Testis (tissue), 3 donors: ENCODE data around the gene MEN1. TPM values are rescaled to one million over a fixed set of nuclear protein-coding genes. Genes with fewer than 3 reads are reported as not detected.
"Not testable (repeated sequence)": the region's sequence is repeated elsewhere in the genome, so short reads cannot be mapped to it uniquely, and the experiment has no call there.

Experiments
- DNase-seq: peaks from one replicate; pipeline ENCODE4 v3.0.0-alpha.2; 2019
- H3K27ac ChIP-seq, 2 donors: fragments of 200-600 bp; sonication (generic); one replicate each; pipeline ENCODE4 v1.5.1; 2019
- H3K27me3 ChIP-seq: fragments of 200-600 bp; sonication (generic); one replicate; pipeline ENCODE4 v1.5.1; 2019
- H3K36me3 ChIP-seq: fragments of 200-600 bp; sonication (generic); one replicate; pipeline ENCODE4 v1.5.1; 2017; ENCODE audit warnings: low read depth; ENCODE audit errors: missing control alignments
- H3K4me1 ChIP-seq: fragments of 200-600 bp; sonication (generic); one replicate; pipeline ENCODE4 v1.5.1; 2019
- H3K4me3 ChIP-seq, 2 donors: fragments of 200-600 bp; sonication (generic); one replicate each; pipeline ENCODE4 v1.5.1; 2017 to 2019
- H3K9me3 ChIP-seq: fragments of 200-600 bp; sonication (generic); one replicate; pipeline ENCODE4 v1.5.1; 2017
- POLR2A ChIP-seq: fragments of 450-650 bp; IDR thresholded peaks from one replicate; pipeline ENCODE4 v1.6.1; 2017; ENCODE audit warnings: antibody characterized with exemption, mild to moderate bottlenecking, moderate library complexity
- WGBS, 2 donors: methylation state at CpG; one replicate each; pipeline ENCODE4 v1.1.5; 2018; 5-methylcytosine and 5-hydroxymethylcytosine counted together
- intact Hi-C: fragments of 100-400 bp; cut with DNase I; formaldehyde crosslinking; loops from one replicate; pipeline ENCODE4 v1.15.1; 2023; ENCODE audit warnings: low total_unique reads
- polyA plus RNA-seq: library from polyadenylated mRNA; stranded (reverse); fragments of 350-450 nt; fragmentation: Illumina TruSeq; extraction: RNeasy Lipid Tissue Mini Kit (QIAGEN cat#74804); gene quantifications from one replicate; pipeline ENCODE4 v1.2.3, GENCODE V29; 2014; ENCODE audit warnings: low read depth, low replicate concordance; ENCODE audit not compliant: insufficient read depth
- total RNA-seq, 2 donors: library from RNA; depleted of rRNA; stranded (reverse); fragments of >200 nt; gene quantifications; one replicate each; pipeline ENCODE4 v1.2.3, GENCODE V29; 2016
- TF ChIP-seq, protein P1 (sequence below), 3 experiments: fragments of 450-650 bp in 2 of 3; fragments of 200-600 bp in 1 of 3; sonication (generic) in 1 of 3; IDR thresholded peaks; one replicate each; pipeline ENCODE4 v1.5.1; 2016 to 2019; ENCODE audit warnings: antibody characterized with exemption in 3 of 3, mild to moderate bottlenecking in 2 of 3, moderate library complexity in 1 of 3

MEN1 gene
- total and polyA plus RNA-seq, 3 donors from 2014 or later, result 29.7 to 40.8 (median 36.7) TPM

DNA sequence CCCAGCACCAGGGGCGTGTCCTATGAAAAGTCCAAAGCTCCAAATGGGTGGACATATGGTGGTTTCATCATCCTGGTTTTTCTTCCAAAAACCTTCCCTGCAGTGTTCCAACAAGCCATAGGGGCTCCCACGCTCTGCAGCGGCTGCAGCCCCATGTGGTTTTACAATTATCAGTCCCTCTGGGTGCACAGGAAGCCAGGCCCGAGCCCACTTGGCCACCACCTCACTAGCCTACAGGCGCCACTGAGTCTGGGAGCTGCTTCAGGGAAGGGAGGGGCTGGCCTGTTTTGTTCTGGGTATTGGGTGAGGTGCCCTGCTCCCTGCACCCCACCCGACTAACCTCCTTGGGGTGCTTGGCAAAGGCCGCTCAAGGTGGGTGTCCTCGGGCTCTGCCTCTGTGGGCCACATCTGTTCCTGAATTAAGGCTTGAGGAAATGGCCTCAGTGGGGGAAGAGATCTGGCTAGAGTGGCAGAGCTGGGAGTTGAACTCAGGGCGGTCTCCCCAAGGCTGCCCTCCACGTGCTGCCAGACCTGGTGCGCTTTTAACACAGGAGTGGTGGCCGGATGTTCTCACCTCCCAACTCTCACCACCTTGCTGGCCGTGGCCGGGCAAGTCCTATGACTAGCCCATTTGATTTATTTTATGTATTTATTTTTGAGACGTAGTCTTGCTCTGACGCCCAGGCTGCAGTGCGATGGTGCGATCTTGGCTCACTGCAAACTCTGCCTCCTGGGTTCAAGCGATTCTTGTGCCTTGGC is 39.4 kb upstream of the MEN1 start:
- no peaks in the 10 kb centered on the region for H3K36me3 ChIP-seq
- DNase-seq, result no peak
- intact Hi-C loops, result loop anchor here (5.0 to 10.0 kb wide), 2 partner anchors 43 to 165 kb away; partner anchors contain the start of gene ARL2
- 87 to 90% methylated on average over 11 to 19 of the region's 19 CpGs for WGBS, 2 donors
- H3K27me3 ChIP-seq, result no peaks in the 10 kb centered on the region
- no peaks in the 10 kb centered on the region for H3K9me3 ChIP-seq
- no peak overlapping the region for H3K4me3 ChIP-seq
- TF ChIP-seq, protein P1, sequence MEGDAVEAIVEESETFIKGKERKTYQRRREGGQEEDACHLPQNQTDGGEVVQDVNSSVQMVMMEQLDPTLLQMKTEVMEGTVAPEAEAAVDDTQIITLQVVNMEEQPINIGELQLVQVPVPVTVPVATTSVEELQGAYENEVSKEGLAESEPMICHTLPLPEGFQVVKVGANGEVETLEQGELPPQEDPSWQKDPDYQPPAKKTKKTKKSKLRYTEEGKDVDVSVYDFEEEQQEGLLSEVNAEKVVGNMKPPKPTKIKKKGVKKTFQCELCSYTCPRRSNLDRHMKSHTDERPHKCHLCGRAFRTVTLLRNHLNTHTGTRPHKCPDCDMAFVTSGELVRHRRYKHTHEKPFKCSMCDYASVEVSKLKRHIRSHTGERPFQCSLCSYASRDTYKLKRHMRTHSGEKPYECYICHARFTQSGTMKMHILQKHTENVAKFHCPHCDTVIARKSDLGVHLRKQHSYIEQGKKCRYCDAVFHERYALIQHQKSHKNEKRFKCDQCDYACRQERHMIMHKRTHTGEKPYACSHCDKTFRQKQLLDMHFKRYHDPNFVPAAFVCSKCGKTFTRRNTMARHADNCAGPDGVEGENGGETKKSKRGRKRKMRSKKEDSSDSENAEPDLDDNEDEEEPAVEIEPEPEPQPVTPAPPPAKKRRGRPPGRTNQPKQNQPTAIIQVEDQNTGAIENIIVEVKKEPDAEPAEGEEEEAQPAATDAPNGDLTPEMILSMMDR (IDR thresholded peaks at IDR 0.05), result no peak
- no peak overlapping the region for H3K27ac ChIP-seq
- H3K4me1 ChIP-seq, result peaks cover 8% of the 10 kb centered on the region

DNA sequence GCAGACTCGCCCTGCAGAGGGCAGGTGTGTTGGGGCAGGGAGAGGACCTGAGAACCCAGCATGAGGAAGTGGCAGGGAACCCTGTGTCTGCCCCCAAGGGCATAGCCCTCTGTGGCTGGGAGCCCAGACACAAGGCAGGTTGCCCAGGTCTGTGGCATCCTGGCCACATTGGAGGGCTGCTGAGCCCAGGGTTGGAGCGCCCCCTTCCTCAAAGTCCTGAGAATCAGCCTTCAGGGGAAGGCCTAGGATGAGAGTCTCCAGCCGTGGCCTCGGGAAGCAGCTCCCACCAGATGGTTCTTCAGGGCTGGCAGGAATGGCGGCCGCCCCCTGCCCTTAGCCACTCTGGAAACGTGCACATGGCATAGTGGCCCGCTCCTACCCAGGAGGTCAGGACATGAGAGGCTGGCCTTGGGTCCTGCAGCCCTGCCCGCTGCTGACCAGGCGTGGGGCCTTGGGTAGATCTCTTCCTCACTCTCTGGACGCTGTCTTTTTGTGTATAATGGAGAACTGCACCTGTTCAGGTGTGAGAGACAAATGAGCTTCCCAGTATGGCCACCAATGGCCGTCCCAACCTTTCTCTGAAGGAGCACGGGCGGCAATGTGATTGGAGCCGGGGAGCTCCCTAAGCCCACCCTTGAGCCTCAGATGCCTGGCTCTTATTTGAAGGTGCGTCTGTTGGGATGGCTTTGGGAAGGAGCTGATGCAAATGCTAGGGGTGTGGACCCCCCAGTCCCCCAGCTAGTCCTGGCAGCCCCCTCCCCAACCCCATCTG is 38.7 kb upstream of the MEN1 start:
- 78 to 82% methylated on average over 2 to 13 of the region's 16 CpGs for WGBS, 2 donors
- DNase-seq, result no peak
- H3K27ac ChIP-seq, result no peak overlapping the region

DNA sequence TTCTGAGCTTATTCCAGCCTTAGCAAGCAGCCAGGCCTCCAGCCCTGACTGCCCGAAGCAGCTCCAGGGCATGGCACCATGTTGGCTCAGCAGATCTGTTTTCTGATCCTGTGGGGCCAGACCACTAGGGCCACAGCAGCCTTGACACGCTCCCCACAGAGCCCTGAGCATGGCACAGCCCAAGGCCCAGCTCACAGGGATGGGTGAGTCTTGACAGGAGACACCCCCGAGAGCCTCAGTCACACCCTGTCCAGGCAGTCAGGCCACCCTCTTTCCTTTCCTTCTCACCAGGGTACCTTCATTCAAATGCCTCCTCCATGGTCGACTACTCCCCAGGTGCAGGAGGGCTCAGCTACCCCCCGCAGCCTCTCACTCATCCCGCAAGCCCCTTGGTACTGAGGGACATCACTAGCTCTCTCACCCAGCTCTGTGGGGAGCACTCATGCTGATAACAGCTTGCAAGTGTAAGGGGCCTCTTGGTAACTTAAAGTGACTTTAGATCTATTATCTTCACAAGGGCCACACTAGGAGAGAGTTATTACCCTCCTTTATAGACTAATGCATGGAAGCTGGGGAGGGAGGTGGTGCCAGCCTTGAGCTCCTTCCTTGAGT is 38.0 kb upstream of the MEN1 start:
- Histone ChIP-seq H3K4me1 (peaks cover 6% of the 10 kb centered on the region), H3K27ac (no peak overlapping the region), H3K9me3 (no peaks in the 10 kb centered on the region), H3K4me3 (no peak overlapping the region), H3K36me3 (no peaks in the 10 kb centered on the region), H3K27me3 (no peaks in the 10 kb centered on the region)
- DNase-seq, result no peak
- 85% methylated on average over 4 to 6 of the region's 6 CpGs for WGBS, 2 donors
- TF ChIP-seq, protein P1 (IDR thresholded peaks at IDR 0.05), result no peak
- no peak for TF ChIP-seq POLR2A
- intact Hi-C loops, result loop anchor here (5.0 to 10.0 kb wide), 2 partner anchors 44 to 166 kb away; partner anchors contain the start of gene ARL2

More for the DNA sequence above, 38.7 kb upstream of the MEN1 start:
- Histone ChIP-seq H3K4me3 (no peak overlapping the region), H3K27me3 (no peaks in the 10 kb centered on the region), H3K36me3 (no peaks in the 10 kb centered on the region), H3K4me1 (peaks cover 6% of the 10 kb centered on the region), H3K9me3 (no peaks in the 10 kb centered on the region)
- TF ChIP-seq POLR2A, result no peak
- TF ChIP-seq, protein P1 (IDR thresholded peaks at IDR 0.05), result no peak
- intact Hi-C loops, result loop anchor here (5.0 to 10.0 kb wide), 2 partner anchors 43 to 166 kb away; partner anchors contain the start of gene ARL2

DNA sequence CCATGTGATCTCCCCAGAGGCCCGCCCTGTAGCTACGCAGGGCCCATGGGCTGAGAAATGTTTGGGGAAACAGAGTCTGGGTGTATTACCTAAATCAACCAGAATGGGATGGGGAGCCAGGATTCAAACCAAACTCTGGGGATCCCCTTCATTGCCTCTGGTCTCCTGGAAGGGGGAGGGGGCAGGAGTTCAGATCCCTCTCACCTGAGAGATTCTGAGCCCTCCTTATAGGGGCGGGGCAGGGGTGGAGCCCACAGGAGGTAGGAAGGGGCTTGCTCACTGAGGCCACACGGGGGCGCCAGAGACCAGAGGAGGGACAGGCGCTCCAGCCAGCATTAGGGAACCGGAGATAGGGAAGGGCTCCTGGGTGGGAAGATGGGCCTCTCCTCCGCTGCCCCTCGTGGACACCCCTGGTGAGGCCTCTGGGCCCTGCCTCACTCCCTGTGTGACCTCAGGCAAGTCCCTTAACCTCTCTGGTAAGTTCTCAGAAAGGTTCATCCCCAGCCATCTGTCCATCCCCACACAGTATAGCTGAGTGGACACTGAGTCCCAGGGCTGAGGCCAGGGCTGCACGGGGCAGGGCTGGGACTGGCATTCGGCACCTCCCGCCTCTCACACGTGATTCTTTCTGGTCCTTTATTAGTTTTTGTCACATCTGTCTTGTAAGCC is 36.8 kb upstream of the MEN1 start:
- no peaks in the 10 kb centered on the region for H3K27me3 ChIP-seq
- no peak overlapping the region for H3K4me3 ChIP-seq
- H3K27ac ChIP-seq, result no peak overlapping the region
- H3K36me3 ChIP-seq, result no peaks in the 10 kb centered on the region
- TF ChIP-seq, protein P1 (IDR thresholded peaks at IDR 0.05), result peak; percentile 94 to 98 (median 94)
- no peak for TF ChIP-seq POLR2A
- peaks cover 6% of the 10 kb centered on the region for H3K4me1 ChIP-seq
- intact Hi-C loops, result loop anchor here (5.0 to 10.0 kb wide), 2 partner anchors 45 to 168 kb away; partner anchors contain the start of gene ARL2
- WGBS, 2 donors, result 33 to 47% methylated on average over 8 to 13 of the region's 13 CpGs
- peak; percentile 92 for DNase-seq
- no peaks in the 10 kb centered on the region for H3K9me3 ChIP-seq

DNA sequence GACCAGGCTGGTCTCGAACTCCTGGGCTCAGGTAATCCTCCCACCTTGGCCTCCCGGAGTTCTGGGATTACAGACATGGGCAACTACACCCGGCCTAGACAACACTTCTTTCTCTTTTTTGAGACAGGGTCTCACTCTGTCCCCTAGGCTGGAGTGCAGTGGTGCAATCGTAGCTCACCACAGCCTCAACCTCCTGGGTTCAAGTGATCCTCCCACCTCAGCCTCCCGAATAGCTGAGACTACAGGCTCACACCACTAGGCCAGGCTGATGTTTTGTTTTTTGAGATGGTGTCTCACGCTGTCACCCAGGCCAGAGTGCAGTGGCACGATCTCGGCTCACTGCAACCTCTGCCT is 35.4 kb upstream of the MEN1 start:
- intact Hi-C loops, result loop anchor here (5.0 to 10.0 kb wide), 2 partner anchors 47 to 169 kb away; partner anchors contain the start of gene ARL2
- DNase-seq, H3K27ac ChIP-seq, H3K4me3 ChIP-seq, H3K4me1 ChIP-seq, H3K27me3 ChIP-seq, H3K36me3 ChIP-seq, H3K9me3 ChIP-seq: not testable (repeated sequence)
- 84 to 87% methylated on average over 8 of the region's 8 CpGs for WGBS, 2 donors
